HepG2 (cell line): ENCODE measurements around the gene ASB16. TPM values are rescaled to one million over a fixed set of nuclear protein-coding genes. Genes with fewer than 3 reads are reported as not detected.
A peak's percentile ranks its signal among the peaks of the same experiment; 100 is the strongest.

ENCODE experiments used
- ASH2L ChIP-seq: fragments of 300-600, 200-600 bp; sonication (generic); IDR thresholded peaks from 2 replicates; pipeline ENCODE4 v1.7.0; 2017; ENCODE audit warnings: low read depth, mild to moderate bottlenecking, moderate library complexity, mixed read lengths, low read length; ENCODE audit not compliant: insufficient read length
- CAMTA2 ChIP-seq: sonication (generic); formaldehyde crosslinking; IDR thresholded peaks from 2 replicates; pipeline ENCODE4 v1.4.0; 2020; ENCODE audit warnings: mild to moderate bottlenecking, missing genetic modification reagents, borderline replicate concordance
- CHD2 ChIP-seq: IDR thresholded peaks from 2 replicates; pipeline ENCODE4 v1.6.1; 2011; ENCODE audit warnings: low read depth, low read length, improper control_type of control experiment
- GABPA ChIP-seq, 2 experiments: IDR thresholded peaks; 2 replicates each; pipeline ENCODE4 v1.6.1; 2011 to 2016; ENCODE audit warnings: low read depth in 2 of 2, low read length in 1 of 2, missing biosample characterization in 1 of 2, missing genetic modification characterization in 1 of 2
- HIVEP1 ChIP-seq: sonication (generic); formaldehyde crosslinking; IDR thresholded peaks from 2 replicates; pipeline ENCODE4 v1.4.0; 2020; ENCODE audit warnings: mild to moderate bottlenecking, missing genetic modification reagents
- IKZF4 ChIP-seq: sonication (generic); formaldehyde crosslinking; IDR thresholded peaks from 2 replicates; pipeline ENCODE4 v1.5.1; 2020; ENCODE audit warnings: borderline replicate concordance, mild to moderate bottlenecking, low read depth, missing genetic modification reagents; ENCODE audit errors: not compliant biosample characterization
- KDM5B ChIP-seq: sonication (generic); formaldehyde crosslinking; IDR thresholded peaks from 2 replicates; pipeline ENCODE4 v1.4.0; 2020; ENCODE audit warnings: missing genetic modification reagents, mild to moderate bottlenecking, borderline replicate concordance
- MED1 ChIP-seq: sonication (generic); formaldehyde crosslinking; IDR thresholded peaks from 2 replicates; pipeline ENCODE4 v1.4.0; 2020; ENCODE audit warnings: missing genetic modification reagents
- MED13 ChIP-seq: sonication (generic); formaldehyde crosslinking; IDR thresholded peaks from 2 replicates; pipeline ENCODE4 v1.5.0; 2020; ENCODE audit warnings: missing genetic modification reagents
- POGZ ChIP-seq: sonication (generic); formaldehyde crosslinking; IDR thresholded peaks from 2 replicates; pipeline ENCODE4 v1.4.0; 2020; ENCODE audit warnings: mild to moderate bottlenecking, missing genetic modification reagents
- POLR2G ChIP-seq: fragments of 200-400 bp; formaldehyde crosslinking; IDR thresholded peaks from 2 replicates; pipeline ENCODE4 v1.6.1; 2018; ENCODE audit warnings: mild to moderate bottlenecking, low read depth, low read length, moderate library complexity
- RARG ChIP-seq: sonication (generic); formaldehyde crosslinking; IDR thresholded peaks from 2 replicates; pipeline ENCODE4 v1.4.0; 2020; ENCODE audit warnings: low read depth, mild to moderate bottlenecking, missing genetic modification reagents
- RXRA ChIP-seq: sonication (generic); formaldehyde crosslinking; IDR thresholded peaks from 2 replicates; pipeline ENCODE4 v1.5.1; 2020; ENCODE audit warnings: missing genetic modification reagents
- SOX13 ChIP-seq, 3 experiments: fragments of 450-650 bp in 1 of 3; sonication (generic) in 1 of 3; formaldehyde crosslinking in 1 of 3; IDR thresholded peaks in 2 of 3; conservative IDR thresholded peaks in 1 of 3; 2 replicates each; pipeline versions ENCODE4 v1.5.0 to v1.6.1; 2016 to 2020; ENCODE audit warnings: antibody characterized with exemption in 1 of 3, mild to moderate bottlenecking in 1 of 3, missing compliant biosample characterization in 1 of 3, missing genetic modification reagents in 1 of 3, moderate library complexity in 1 of 3
- STAG1 ChIP-seq: sonication (generic); formaldehyde crosslinking; IDR thresholded peaks from 2 replicates; pipeline ENCODE4 v1.4.0; 2020; ENCODE audit warnings: missing genetic modification reagents
- TARDBP ChIP-seq: sonication (generic); formaldehyde crosslinking; IDR thresholded peaks from 2 replicates; pipeline ENCODE4 v1.8.0; 2022; ENCODE audit warnings: mild to moderate bottlenecking, missing genetic modification reagents
- ZBTB38 ChIP-seq: sonication (generic); formaldehyde crosslinking; IDR thresholded peaks from 2 replicates; pipeline ENCODE4 v1.5.1; 2020; ENCODE audit warnings: mild to moderate bottlenecking, missing genetic modification reagents
- ZNF263 ChIP-seq: sonication (generic); formaldehyde crosslinking; IDR thresholded peaks from 2 replicates; pipeline ENCODE4 v1.4.0; 2020; ENCODE audit warnings: missing genetic modification reagents
- ZNF547 ChIP-seq: sonication (generic); formaldehyde crosslinking; IDR thresholded peaks from 2 replicates; pipeline ENCODE4 v1.5.1; 2020; ENCODE audit warnings: mild to moderate bottlenecking, missing genetic modification reagents
- ZNF550 ChIP-seq: sonication (generic); formaldehyde crosslinking; IDR thresholded peaks from 2 replicates; pipeline ENCODE4 v1.4.0; 2020; ENCODE audit warnings: mild to moderate bottlenecking, missing genetic modification reagents, borderline replicate concordance
- ZNF563 ChIP-seq: sonication (generic); formaldehyde crosslinking; IDR thresholded peaks from 2 replicates; pipeline ENCODE4 v1.8.0; 2022; ENCODE audit warnings: mild to moderate bottlenecking, moderate library complexity, missing genetic modification reagents
- ZNF614 ChIP-seq: IDR thresholded peaks from 2 replicates; pipeline ENCODE4 v1.6.1; 2018; ENCODE audit warnings: missing biosample characterization, missing genetic modification reagents, inconsistent platforms, borderline replicate concordance
- ZNF709 ChIP-seq: sonication (generic); formaldehyde crosslinking; IDR thresholded peaks from 2 replicates; pipeline ENCODE4 v1.5.0; 2020; ENCODE audit warnings: mild to moderate bottlenecking, missing genetic modification reagents
- polyA plus RNA-seq, 8 experiments: library from polyadenylated mRNA; depleted of rRNA in 3 of 8; stranded (reverse) in 7 of 8; unstranded in 1 of 8; fragments of >200 nt; fragmentation: Illumina TruSeq in 4 of 8; extraction: Trizol in 4 of 8; gene quantifications; 2 replicates each; pipeline versions ENCODE4 v1.2.1 to v1.2.3, GENCODE V29; 2011 to 2016; ENCODE audit warnings: low read depth in 4 of 8, missing spikeins in 1 of 8, mixed read lengths in 1 of 8; ENCODE audit not compliant: insufficient read depth in 1 of 8
- total RNA-seq, 5 experiments: library from RNA; depleted of rRNA; stranded (reverse); fragments of >200 nt; fragmentation: Illumina TruSeq; extraction: Trizol; gene quantifications; 2 replicates each; pipeline ENCODE4 v1.2.3, GENCODE V29; 2016; ENCODE audit warnings: low read depth in 1 of 5
- TF ChIP-seq, protein P1 (sequence below): sonication (generic); formaldehyde crosslinking; IDR thresholded peaks from 2 replicates; pipeline ENCODE4; 2020; ENCODE audit warnings: missing genetic modification reagents, mild to moderate bottlenecking, borderline replicate concordance
- TF ChIP-seq, protein P2 (sequence below): sonication (generic); formaldehyde crosslinking; IDR thresholded peaks from 2 replicates; pipeline ENCODE4 v1.5.1; 2020; ENCODE audit warnings: missing genetic modification reagents, mild to moderate bottlenecking, borderline replicate concordance

ASB16 gene
- total and polyA plus RNA-seq, 2 of the 13 experiments (the other 11 are each of a cell fraction or from before 2014, with no cell fraction given), result 0.07 TPM; not detected in 1

DNA sequence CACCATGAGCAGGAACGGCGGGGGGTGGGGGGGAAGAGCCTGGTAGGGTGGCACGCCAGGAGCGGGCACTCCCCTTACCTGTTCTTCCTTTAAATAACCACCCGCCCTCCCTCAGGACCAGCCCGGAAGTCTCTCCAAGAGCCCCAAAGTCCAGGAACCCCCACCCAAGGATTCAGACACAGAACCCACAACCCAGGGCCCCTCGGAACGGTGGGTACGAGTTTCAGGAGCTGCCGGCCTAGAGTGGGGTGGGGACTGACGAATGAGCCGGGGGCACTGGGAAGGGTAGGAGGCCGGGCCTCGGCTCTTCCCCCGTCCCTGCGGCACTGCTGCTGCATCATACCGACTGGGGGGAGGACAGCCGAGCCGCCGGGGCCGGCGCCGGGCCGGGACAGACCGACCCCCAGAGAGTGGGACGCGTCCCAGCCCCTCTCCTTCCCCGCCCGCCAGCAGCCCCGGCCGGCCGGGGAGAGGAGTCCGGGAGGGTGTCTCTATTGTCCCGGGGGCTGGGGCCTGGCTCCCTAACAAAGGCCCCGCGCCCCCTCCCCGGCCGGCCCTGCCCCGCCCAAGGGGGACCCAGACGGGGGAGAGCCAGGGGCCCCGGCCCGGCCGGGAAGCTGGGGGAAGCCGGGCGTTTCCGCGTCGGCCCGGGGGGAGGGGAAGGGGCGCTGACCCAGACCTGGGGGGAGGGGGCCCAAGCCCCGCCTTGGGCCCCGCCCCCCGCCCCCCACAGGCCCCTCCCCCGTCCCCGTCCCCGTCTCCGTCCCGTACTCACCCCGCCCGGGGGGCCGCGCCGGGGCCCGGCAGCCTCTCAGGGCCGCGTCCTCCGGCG is 28.4 kb downstream of the ASB16 start (continued):
- peak; percentile 31 for TF ChIP-seq GABPA (IDR thresholded peaks at IDR 0.05; ENCODE audit: low read depth, low read length)
- TF ChIP-seq GABPA (CRISPR knock-in tag; IDR thresholded peaks at IDR 0.05; ENCODE audit: low read depth), result 0 out of 2 replicates have a peak, but pooled peaks have one; percentile 38
- no peak for TF ChIP-seq POGZ (CRISPR knock-in tag)
- peak; percentile 33; the same call in 1 of the 2 replicates for TF ChIP-seq RXRA (CRISPR knock-in tag)
- TF ChIP-seq ZNF263 (CRISPR knock-in tag), result 0 out of 2 replicates have a peak, but pooled peaks have one; percentile 7
- TF ChIP-seq, protein P1, sequence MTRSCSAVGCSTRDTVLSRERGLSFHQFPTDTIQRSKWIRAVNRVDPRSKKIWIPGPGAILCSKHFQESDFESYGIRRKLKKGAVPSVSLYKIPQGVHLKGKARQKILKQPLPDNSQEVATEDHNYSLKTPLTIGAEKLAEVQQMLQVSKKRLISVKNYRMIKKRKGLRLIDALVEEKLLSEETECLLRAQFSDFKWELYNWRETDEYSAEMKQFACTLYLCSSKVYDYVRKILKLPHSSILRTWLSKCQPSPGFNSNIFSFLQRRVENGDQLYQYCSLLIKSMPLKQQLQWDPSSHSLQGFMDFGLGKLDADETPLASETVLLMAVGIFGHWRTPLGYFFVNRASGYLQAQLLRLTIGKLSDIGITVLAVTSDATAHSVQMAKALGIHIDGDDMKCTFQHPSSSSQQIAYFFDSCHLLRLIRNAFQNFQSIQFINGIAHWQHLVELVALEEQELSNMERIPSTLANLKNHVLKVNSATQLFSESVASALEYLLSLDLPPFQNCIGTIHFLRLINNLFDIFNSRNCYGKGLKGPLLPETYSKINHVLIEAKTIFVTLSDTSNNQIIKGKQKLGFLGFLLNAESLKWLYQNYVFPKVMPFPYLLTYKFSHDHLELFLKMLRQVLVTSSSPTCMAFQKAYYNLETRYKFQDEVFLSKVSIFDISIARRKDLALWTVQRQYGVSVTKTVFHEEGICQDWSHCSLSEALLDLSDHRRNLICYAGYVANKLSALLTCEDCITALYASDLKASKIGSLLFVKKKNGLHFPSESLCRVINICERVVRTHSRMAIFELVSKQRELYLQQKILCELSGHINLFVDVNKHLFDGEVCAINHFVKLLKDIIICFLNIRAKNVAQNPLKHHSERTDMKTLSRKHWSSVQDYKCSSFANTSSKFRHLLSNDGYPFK (CRISPR knock-in tag), result 0 out of 2 replicates have a peak, but pooled peaks have one; percentile 16
- no peak for TF ChIP-seq SOX13 (IDR thresholded peaks at IDR 0.05)
- peak in 1 of 2 experiments; percentile 14; a peak in 1 of 4 replicates for TF ChIP-seq SOX13 (CRISPR knock-in tag; conservative IDR thresholded peaks at IDR 0.05 in 1 of 2, IDR thresholded peaks at IDR 0.05 in 1 of 2)
- peak; percentile 75; the same call in 1 of the 2 replicates for TF ChIP-seq ZNF547
- no peak for TF ChIP-seq TARDBP (CRISPR knock-in tag)
- peak; percentile 44; the same call in 1 of the 2 replicates for TF ChIP-seq ZBTB38
- TF ChIP-seq, protein P2, sequence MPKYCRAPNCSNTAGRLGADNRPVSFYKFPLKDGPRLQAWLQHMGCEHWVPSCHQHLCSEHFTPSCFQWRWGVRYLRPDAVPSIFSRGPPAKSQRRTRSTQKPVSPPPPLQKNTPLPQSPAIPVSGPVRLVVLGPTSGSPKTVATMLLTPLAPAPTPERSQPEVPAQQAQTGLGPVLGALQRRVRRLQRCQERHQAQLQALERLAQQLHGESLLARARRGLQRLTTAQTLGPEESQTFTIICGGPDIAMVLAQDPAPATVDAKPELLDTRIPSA, result peak; percentile 78; the same call in 1 of the 2 replicates
- TF ChIP-seq MED13 (CRISPR knock-in tag), result 0 out of 2 replicates have a peak, but pooled peaks have one; percentile 18
- TF ChIP-seq ZNF563 (CRISPR knock-in tag), result peak; percentile 40
- TF ChIP-seq STAG1 (CRISPR knock-in tag), result no peak
- peak; percentile 15; the same call in 1 of the 2 replicates for TF ChIP-seq MED1
- no peak for TF ChIP-seq RARG (CRISPR knock-in tag)
- 0 out of 2 replicates have a peak, but pooled peaks have one; percentile 40 for TF ChIP-seq ZNF550
- peak; percentile 43; the same call in 1 of the 2 replicates for TF ChIP-seq CHD2
- TF ChIP-seq POLR2G, result peak; percentile 32; the same call in 1 of the 2 replicates
- peak; percentile 35; the same call in 1 of the 2 replicates for TF ChIP-seq ZNF709 (CRISPR knock-in tag)
- TF ChIP-seq CAMTA2, result 0 out of 2 replicates have a peak, but pooled peaks have one; percentile 41
- TF ChIP-seq IKZF4 (CRISPR knock-in tag), result no peak
- peak; percentile 15; the same call in 1 of the 2 replicates for TF ChIP-seq HIVEP1 (CRISPR knock-in tag)
- TF ChIP-seq ASH2L, result peak; percentile 35
- peak; percentile 78 for TF ChIP-seq KDM5B (CRISPR knock-in tag)
- peak; percentile 27; the same call in 1 of the 2 replicates for TF ChIP-seq ZNF614 (CRISPR knock-in tag)
